ENCODE data around the gene CRELD2.

The CRELD2 gene

GRCh38 chr22:49917974-49918910 lies at the start of gene CRELD2, which contains the start of gene ALG12:
TSS of gene CRELD2 (plus strand) at chr22:49918634. CDS start at chr22:49918770, 136 bp downstream.
TSS of gene ALG12 (minus strand) at chr22:49918438. CDS start at chr22:49913765, 4,673 bp downstream.
- peak within 1 kb of the TSS; percentile 75 for H3K4me3 ChIP-seq (ENCODE audit: control insufficient read depth, low read depth, low read length)
- TF ChIP-seq CTCF (conservative IDR thresholded peaks at IDR 0.05; ENCODE audit: control insufficient read depth, insufficient read depth, low read depth, low read length) = no peak
- peak; percentile 93 for DNase-seq (ENCODE audit: low read depth)

GRCh38 chr22:49869086-49869830 lies 49.2 kb upstream of the CRELD2 start:
- no peak for TF ChIP-seq CTCF (conservative IDR thresholded peaks at IDR 0.05; ENCODE audit: control insufficient read depth, insufficient read depth, low read depth, low read length)
- no peak for DNase-seq (ENCODE audit: low read depth)
- no peak overlapping the region for H3K4me3 ChIP-seq (ENCODE audit: control insufficient read depth, low read depth, low read length)

GRCh38 chr22:49869845-49870712 lies 48.4 kb upstream of the CRELD2 start:
- no peak for DNase-seq (ENCODE audit: low read depth)
- no peak for TF ChIP-seq CTCF (conservative IDR thresholded peaks at IDR 0.05; ENCODE audit: control insufficient read depth, insufficient read depth, low read depth, low read length)
- H3K4me3 ChIP-seq (ENCODE audit: control insufficient read depth, low read depth, low read length) = no peak overlapping the region

GRCh38 chr22:49871482-49871881 lies 47.0 kb upstream of the CRELD2 start:
- peak; percentile 24 for DNase-seq (ENCODE audit: low read depth)
- no peak overlapping the region for H3K4me3 ChIP-seq (ENCODE audit: control insufficient read depth, low read depth, low read length)
- TF ChIP-seq CTCF (conservative IDR thresholded peaks at IDR 0.05; ENCODE audit: control insufficient read depth, insufficient read depth, low read depth, low read length) = no peak

GRCh38 chr22:49872347-49872746 lies 46.1 kb upstream of the CRELD2 start:
- no peak for TF ChIP-seq CTCF (conservative IDR thresholded peaks at IDR 0.05; ENCODE audit: control insufficient read depth, insufficient read depth, low read depth, low read length)
- no peak overlapping the region for H3K4me3 ChIP-seq (ENCODE audit: control insufficient read depth, low read depth, low read length)
- DNase-seq (ENCODE audit: low read depth) = no peak

Data from fibroblast of mammary gland (primary cell).